8988T (cell line): ENCODE data around the gene MS4A13.
"Not testable (repeated sequence)": the region's sequence is repeated elsewhere in the genome, so short reads cannot be mapped to it uniquely, and the experiment has no call there.

ENCODE experiments used
- DNase-seq: peaks from one replicate; pipeline ENCODE4 v3.0.0; 2011

Gene MS4A13

GRCh38 chr11:60515144-60515855 lies at the start of gene MS4A13:
Gene MS4A13, plus strand, starts transcription at chr11:60515392. Its CDS starts 2,692 bp downstream, at chr11:60518084.
- no peak for DNase-seq

GRCh38 chr11:60468829-60469228 lies 46.4 kb upstream of the MS4A13 start:
- DNase-seq: no peak

- DNase-seq: no peak
Observed at GRCh38 chr11:60469723-60470122, 45.5 kb upstream of the MS4A13 start.

GRCh38 chr11:60477035-60477445 lies 38.2 kb upstream of the MS4A13 start:
- no peak for DNase-seq

- no peak for DNase-seq
Observed at GRCh38 chr11:60482361-60482760, 32.8 kb upstream of the MS4A13 start.

GRCh38 chr11:60485987-60486386 lies 29.2 kb upstream of the MS4A13 start:
- peak; percentile 53 for DNase-seq

- DNase-seq: no peak
Observed at GRCh38 chr11:60492488-60493009, 22.6 kb upstream of the MS4A13 start, which contains the start of gene MS4A12. Gene MS4A12, plus strand, starts transcription at chr11:60492778. Its CDS starts 4,541 bp downstream, at chr11:60497319.

- DNase-seq: no peak
Observed at GRCh38 chr11:60493454-60493853, 21.7 kb upstream of the MS4A13 start.

- no peak for DNase-seq
Observed at GRCh38 chr11:60498399-60498798, 16.8 kb upstream of the MS4A13 start.

- DNase-seq: no peak
Observed at GRCh38 chr11:60498853-60499252, 16.3 kb upstream of the MS4A13 start.

- DNase-seq: no peak
Observed at GRCh38 chr11:60500276-60500910, 14.8 kb upstream of the MS4A13 start.

- DNase-seq: no peak
Observed at GRCh38 chr11:60502221-60502775, 12.9 kb upstream of the MS4A13 start.

GRCh38 chr11:60504219-60504905 lies 10.8 kb upstream of the MS4A13 start:
- no peak for DNase-seq

GRCh38 chr11:60509609-60510008 lies 5.6 kb upstream of the MS4A13 start:
- DNase-seq: not testable (repeated sequence)

- not testable (repeated sequence) for DNase-seq
Observed at GRCh38 chr11:60510209-60510608, 5.0 kb upstream of the MS4A13 start.

GRCh38 chr11:60511393-60511792 lies 3.8 kb upstream of the MS4A13 start:
- DNase-seq: no peak

- DNase-seq: no peak
Observed at GRCh38 chr11:60512651-60513225, 2.5 kb upstream of the MS4A13 start.

- DNase-seq: no peak
Observed at GRCh38 chr11:60513496-60514460, 1.4 kb upstream of the MS4A13 start.

- no peak for DNase-seq
Observed at GRCh38 chr11:60528465-60528864, 13.3 kb downstream of the MS4A13 start.

GRCh38 chr11:60528934-60529333 lies 13.7 kb downstream of the MS4A13 start:
- no peak for DNase-seq

GRCh38 chr11:60530454-60531100 lies 15.4 kb downstream of the MS4A13 start:
- DNase-seq: no peak
